LHCN-M2 (cell line): ENCODE results near the gene CASP10. TPM values are rescaled to one million over a fixed set of nuclear protein-coding genes. Genes with fewer than 3 reads are reported as not detected.
"Not testable (repeated sequence)": the region's sequence is repeated elsewhere in the genome, so short reads cannot be mapped to it uniquely, and the experiment has no call there.

ENCODE experiments used
- DNase-seq: peaks from one replicate; pipeline ENCODE4 v3.0.0-alpha.2; 2012; ENCODE audit warnings: low read depth
- polyA plus RNA-seq: library from polyadenylated mRNA; unstranded; fragments of >200 nt; gene quantifications from one replicate; pipeline ENCODE4 v1.2.1, GENCODE V29; 2012; ENCODE audit warnings: missing spikeins
- total RNA-seq: library from RNA; depleted of rRNA; stranded (reverse); fragments of >200 nt; gene quantifications from 2 replicates; pipeline ENCODE4 v1.2.3, GENCODE V29; 2014; rRNA removed

CASP10 gene, protein sequence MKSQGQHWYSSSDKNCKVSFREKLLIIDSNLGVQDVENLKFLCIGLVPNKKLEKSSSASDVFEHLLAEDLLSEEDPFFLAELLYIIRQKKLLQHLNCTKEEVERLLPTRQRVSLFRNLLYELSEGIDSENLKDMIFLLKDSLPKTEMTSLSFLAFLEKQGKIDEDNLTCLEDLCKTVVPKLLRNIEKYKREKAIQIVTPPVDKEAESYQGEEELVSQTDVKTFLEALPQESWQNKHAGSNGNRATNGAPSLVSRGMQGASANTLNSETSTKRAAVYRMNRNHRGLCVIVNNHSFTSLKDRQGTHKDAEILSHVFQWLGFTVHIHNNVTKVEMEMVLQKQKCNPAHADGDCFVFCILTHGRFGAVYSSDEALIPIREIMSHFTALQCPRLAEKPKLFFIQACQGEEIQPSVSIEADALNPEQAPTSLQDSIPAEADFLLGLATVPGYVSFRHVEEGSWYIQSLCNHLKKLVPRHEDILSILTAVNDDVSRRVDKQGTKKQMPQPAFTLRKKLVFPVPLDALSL
- 0.38 and 0.52 TPM in 2 replicates for total RNA-seq
- polyA plus RNA-seq, result 0.17 TPM

DNA sequence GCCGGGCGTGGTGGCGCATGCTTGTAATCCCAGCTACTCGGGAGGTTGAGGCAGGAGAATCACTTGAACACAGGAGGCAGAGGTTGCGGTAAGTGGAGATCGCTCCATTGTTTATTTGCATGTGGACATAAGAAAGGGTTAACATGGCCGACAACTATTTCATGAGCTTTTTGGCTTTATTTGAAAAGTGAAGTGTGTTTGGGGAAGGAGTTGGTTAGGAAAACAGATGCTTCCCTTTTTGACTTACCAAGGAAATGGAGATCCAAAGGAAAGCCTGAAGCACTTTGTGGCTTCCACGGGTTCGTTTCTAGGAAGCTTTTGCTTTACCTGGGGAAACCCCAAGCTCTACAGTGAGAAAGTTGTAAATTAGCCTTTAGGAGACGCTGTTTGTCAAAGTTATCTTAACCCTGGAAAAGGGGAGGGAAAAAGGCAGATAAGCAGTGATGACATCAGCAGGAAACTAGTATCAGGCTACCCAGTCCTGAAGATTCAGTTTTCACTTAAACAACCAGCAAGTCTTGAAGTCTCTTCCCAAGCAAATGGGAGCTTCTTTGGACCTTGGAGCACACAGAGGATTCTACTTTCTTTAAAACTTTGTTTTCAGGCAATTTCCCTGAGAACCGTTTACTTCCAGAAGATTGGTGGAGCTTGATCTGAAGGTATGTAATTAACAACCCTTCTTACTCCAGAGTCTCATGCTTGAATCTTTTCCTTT, at the start of gene CASP10:
TSS of gene CASP10 (plus strand) at position 492 of the 715 bp plus-strand sequence. CDS start 2,637 bp downstream, outside the sequence.
- DNase-seq, result peak; percentile 43

DNA sequence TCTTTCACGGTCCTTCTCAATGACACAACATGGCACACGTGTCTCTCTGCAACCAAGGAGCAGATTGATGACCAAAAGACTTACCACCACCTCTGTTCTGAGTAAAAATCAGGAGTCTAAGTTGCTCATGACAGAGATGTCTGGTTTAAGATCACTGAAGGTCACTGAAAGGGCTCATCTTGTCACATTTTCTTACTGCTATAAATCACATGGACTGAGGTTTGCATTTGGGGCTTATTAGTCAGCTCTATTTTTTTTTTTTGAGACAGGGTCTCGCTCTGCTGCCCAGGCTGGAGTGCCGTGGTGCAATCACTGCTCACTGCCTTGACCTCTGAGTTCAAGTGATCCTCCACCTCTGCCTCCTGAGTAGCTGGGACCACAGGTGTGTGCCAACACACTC, 47.6 kb upstream of the CASP10 start:
- no peak for DNase-seq

DNA sequence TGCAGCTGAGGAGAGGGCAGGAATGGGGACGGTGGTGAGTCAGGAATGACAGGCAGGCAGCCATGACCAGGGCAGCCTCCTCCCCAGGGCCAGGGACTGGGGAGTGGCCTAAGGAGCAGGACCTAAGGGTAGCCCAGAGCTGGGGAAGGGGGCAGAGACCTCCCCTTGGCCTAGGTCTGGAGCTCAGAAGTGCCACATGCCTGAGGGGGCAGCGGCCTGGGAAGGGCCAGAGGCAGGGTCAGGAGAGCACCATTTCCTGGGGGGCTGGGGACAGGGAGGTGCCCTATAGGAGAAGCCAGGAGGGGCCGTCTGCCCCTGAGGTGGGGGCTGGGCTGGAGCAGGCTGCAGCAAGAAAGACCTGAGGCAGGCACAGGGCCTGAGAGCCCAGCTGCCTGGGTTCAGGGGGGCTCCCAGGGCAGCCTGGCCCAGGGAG, 46.0 kb upstream of the CASP10 start:
- no peak for DNase-seq

DNA sequence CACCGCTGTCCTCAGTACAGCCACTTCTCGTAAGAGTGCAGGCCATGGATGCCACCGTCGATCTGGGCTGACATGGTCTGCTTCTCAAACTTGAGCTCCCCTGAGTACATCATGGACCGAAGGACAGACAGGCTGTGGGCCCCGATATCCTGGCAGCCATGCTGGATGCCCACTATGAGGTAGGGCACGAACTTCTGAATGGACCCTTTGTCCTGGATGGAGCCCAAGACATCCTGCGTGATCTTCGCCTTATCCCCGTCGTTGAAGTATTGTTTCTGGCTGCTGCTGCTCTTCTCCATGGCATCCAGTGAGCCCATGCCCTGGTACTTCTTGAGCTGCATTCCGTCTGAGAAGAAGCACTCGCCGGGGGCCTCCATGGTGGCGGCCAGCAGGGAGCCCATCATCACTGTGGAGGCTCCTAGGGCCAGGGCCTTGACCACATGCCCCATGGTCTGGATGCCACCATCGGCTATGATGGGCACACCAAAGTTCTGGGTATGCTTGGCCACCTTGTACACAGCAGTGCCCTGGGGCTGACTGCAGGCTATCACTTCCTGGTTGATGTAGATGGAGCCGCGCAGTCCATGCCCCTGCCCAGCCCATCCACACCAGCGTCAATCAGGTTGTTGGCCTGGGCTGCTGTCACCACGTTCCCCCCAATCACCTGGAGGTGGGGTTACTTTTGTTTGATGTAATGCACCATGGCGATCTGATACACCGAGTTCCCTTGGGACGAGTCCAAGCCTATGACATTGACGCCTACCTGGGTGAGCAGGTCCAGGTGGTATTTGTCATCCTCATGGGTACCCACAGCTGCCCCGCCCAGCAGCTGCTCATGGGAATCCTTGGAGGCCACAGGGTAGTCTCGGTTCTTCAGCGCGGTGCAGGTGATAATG, 45.2 kb upstream of the CASP10 start:
- no peak for DNase-seq

DNA sequence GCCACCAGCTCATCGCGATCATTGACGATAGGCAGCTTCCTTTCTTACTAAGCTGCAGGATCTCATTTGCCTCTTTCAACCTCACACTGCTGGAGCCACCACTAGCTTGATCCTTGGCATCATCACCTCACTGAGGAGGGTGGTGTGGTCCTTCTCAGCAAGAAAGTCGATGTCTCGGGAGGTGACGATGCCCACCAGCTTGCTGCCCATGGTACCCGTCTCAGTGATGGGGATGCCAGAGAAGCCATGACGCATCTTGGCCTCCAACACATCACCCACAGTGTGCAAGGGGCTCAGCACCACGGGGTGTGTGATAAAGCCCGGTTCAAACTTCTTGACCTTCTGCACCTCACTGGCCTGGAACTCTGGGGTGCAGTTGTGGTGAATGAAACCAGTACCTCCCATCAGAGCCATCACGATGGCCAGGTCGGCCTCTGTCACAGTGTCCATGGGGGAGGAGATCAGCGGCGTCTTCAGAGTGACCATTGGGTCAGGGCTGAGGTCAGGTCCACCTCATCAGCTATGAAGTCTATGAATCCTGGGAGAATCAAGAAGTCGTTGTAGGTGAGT, 44.5 kb upstream of the CASP10 start:
- DNase-seq, result no peak

DNA sequence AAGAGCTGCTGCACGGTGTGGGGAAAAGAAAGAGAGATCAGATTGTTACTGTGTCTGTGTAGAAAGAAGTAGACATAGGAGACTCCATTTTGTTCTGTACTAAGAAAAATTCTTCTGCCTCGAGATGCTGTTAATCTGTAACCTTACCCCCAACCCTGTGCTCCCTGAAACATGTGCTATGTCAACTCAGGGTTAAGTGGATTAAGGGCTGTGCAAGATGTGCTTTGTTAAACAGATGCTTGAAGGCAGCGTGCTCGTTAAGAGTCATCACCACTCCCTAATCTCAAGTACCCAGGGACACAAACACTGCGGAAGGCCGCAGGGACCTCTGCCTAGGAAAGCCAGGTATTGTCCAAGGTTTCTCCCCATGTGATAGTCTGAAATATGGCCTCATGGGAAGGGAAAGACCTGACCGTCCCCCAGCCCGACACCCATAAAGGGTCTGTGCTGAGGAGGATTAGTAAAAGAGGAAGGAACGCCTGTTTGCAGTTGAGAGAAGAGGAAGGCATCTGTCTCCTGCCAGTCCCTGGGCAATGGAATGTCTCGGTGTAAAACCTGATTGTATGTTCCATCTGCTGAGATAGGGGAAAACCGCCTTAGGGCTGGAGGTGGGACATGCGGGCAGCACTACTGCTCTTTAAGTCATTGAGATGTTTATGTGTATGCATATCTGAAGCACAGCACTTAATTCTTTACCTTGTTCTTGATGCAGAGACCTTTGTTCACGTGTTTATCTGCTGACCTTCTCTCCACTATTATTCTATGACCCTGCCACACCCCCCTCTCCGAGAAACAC, 43.8 kb upstream of the CASP10 start:
- not testable (repeated sequence) for DNase-seq

DNA sequence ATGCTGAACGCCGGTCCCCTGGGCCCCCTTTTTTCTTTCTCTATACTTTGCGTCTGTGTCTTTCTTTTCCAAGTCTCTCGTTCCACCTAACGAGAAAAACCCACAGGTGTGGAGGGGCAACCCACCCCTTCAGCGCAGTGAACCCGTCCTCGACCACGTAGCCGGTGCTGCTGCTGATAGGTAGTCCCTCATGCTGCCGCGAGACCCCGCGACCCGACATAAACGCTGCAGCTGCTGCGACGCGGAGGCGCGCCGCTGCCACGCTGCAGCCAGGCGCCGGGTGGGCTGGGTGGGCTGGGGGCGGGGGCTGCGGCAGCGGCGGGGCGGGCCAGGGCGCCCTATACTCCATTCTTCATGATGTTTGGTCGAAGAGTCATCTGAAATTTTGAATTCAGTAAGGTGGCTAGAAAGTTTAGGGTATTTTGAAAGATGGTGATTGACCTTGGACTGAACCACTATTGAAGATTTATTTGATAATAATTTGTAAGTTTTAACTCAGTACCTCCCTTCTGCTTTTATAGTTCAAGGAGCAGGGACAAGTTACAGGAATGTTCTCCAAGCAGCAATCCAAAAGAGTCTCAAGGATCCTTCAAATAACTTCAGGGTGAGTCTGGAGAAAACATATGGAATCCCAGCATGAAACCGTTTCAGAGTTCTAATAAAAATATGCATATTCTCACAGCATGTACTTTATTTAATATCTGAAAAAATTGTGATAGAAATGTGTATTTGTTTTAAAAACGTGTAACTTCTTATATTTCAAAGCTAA, 42.9 kb upstream of the CASP10 start:
- DNase-seq, result no peak

DNA sequence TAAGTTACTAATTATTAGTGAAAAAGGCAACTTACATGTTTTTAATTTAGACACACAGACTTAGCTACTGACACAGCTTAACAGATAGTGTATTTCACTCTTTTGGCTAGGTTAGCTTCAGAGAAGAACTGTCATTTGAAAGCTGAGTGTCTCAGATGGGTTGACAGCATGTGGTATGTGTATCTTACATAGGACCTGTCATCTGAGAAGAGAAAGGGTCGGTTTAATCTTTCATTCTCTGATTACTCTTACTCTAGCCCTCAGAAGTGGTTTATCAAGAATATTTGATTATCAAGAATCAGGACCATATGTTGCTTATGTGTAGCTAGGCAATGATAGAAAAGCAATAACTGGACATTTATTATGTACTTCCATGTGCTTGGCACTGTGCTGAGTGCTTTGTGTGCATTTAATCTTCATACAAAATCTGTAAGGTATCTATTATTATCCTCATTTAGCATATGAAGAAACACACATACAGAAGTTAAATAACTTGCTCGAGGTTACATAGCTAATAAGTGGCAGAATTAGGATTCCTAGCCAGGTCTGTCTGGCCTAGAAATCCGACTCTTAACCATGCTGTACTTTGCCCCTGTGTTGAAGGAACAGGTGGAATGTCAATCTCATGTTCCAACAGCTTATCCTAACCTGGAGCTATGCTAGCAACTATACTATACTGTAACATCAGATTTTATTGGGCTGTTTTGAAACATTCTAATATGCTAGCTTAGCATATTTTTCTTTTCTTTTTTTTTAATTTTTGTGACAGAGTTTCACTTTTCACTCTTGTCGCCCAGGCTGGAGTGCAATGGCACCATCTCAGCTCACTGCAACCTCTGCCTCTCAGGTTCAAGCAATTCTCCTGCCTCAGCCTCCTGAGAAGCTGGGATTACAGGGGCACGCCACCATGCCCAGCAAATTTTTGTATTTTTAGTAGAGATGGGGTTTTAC, 38.6 kb upstream of the CASP10 start:
- DNase-seq, result no peak

DNA sequence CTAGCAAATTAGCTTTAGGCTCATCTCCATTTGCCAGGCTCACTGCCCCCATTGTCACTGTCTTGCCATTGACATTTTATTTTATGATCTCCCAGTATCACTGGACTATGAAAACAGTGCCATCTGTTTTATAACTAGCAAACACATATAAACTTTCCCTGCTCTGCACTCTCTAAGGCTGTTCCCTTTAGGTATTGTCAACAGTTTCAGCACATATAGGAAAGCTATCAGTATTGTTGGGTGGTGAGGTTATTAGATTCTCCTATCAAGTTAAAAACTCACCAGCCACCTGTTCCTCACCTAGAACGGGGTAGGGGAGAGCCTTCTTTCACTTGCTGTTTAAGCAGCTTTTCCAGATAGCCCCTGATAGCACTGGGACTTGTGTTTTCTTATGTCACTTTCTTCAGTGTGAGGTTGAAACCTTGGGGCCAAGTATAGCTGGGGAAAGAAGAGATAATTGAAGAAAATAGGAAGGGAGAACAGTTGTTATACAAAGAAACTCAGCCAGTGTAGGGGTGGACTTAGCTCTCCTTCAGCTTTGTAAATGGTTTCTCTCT, 34.4 kb upstream of the CASP10 start:
- DNase-seq, result no peak

DNA sequence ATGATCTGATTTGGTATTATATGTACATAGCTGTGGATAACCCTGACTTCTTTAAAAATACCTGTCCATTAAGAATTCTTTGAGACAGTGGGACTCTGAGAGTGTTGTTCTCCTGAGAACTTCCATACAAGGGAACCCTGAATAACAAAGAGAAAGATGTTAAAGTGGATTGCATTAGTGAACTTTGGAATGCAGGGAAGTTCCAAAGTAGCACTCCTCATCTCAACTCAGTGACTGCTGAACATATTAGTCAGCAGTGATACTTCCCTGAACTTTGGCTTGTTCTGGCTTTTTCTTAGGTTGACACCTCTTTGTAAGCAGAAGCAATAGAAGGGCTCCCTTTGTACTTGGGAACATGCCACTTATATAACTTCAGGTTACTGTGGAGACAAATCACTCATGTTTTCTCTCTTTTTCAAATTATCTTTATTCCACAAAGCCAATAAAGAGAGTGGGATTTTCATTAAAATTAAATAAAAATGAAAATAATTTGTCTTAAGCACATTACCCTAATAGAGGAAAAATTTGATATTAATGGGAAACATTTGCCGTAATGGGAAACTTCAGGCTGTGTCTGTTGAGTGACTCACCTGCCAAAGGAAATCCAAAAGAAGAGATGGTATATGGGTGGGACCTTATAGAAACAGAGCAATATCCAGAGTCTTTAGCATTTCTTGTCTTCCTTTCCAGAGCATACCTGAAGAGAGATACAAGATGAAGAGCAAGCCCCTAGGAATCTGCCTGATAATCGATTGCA, 33.7 kb upstream of the CASP10 start:
- peak; percentile 92 for DNase-seq

DNA sequence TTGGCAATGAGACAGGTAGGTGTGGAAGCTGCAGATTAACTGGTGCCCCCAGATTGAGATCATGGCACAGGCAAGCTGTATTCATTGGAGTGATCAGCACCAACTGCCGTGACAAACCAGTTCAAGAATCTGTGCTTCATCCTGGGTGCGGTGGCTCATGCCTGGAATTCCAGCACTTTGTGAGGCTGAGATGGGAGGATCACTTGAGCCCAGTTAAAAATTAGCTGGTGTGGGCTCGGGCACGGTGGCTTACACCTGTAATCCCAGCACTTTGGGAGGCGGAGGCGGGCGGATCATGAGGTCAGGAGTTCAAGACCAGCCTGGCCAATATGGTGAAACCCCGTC, 33.1 kb upstream of the CASP10 start:
- peak; percentile 77 for DNase-seq

DNA sequence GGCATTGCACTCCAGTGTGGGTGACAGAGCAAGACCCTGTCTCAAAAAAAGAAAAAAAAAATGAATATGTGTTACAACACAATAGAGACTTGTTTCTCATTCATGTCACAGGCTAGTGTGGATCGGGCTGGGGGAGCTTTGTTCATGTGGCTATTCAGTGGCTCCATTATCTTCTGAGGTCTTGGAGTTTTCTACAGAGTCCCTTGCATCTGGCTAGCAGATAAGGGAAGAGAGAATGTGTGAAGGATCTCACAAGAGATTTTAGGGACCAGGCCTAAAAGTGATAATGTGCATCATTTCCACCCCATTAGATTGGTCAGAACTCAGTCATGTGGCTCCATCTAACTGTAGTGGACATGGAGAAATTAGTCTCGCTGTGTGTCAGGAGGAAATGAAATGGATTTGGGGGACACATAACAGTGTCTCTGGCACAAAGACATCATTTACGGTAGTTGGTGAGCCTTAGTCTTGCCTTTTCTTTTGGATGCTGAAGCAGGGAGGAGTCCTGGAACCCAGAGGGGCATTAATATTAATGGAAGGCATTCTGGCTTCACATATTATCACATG, 32.4 kb upstream of the CASP10 start:
- DNase-seq, result no peak

DNA sequence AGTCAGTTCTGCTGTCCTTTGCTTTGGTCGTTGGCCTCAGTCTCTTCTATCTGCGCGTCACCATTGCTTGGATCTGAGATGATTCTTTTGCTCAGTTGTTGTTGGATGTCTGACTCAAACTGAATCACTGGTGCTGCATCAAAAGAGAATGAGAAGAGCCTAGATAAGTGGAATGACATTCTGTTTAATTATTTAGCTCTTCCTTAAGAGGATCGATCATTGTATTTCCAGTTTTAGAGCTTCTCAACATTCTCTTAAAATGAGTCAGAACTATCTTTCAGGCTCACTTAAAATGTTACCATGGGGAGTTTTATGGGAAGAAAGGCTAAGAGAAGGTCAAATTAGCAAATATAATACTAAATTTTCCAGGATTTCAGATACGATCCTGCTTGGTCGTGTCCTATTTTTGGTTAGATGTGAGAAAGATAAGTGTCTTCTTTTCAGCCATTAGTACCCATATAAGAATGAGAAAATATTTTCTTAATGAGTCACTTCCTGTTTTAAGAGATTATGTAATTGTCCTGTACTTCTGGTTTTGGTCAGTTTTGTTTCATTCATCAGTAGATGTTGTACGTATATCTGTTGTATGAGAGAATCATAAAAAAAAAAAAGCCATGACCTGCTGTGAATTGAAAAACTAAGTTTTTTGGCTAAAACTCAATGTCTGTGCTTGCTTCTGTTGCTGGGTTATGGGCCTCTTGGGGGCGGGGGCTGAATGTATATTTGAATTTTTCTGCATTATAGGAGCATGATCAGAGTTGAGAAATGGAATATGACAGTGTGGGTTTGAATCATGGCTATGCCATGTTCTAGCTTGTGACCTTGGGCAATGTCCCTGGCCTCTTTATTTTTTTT, 31.6 kb upstream of the CASP10 start:
- DNase-seq, result peak; percentile 86

DNA sequence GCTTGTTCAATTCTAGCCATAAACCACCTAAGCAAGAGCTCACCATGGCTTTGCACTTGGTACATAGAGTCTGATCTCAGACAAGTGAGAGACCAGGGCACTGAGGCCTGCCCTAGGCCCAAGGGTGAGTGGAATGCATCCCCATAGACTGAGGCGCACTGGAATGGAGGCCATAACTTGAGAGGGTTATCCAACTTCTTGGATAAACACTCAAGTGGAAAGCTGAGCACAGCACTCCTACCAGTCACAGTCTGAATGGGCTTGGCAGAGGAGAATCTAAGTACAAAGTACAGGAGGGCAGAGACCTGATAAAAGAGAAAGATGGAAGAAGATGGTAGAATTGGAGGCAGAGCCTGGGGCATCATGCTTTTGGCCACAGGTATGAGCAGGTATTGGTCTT, 30.4 kb upstream of the CASP10 start:
- no peak for DNase-seq

DNA sequence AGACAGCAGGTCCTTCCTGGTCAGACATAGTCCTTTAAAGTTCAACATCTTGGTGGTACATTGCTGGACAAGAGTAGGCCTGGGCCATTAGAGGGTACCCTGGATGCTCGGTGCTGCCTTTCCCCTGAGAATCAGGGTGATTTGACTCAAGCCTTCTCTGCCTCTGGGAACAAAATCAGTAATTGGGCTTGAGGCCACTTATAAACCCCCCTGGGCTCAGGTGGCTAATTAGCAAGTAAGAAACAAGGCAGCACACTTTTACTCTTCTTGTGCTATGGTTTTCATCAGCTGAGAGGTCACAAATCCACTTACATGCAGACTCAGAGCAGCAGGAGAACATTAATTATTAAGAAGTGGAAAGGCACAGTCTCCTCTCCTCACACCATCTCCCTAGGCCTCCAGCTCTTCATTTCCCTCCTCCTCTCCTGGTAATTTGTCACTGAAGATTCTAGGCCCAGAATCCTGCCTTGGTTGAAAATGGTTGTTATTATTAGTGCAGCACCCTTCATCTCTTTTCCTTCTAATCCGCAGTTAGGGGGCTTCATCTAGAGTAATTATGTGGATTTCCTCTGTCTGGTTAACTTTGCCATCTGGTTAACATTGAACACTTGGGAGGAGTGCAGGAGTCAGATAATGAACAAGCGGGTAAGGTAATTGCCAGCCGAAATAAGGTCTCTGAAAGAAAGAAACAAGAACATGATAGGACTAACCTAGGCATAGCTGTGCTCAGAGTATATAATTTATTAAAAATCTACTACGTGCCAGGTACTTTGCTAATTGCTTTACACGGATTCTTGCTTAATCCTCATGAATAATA, 29.7 kb upstream of the CASP10 start:
- DNase-seq, result no peak
